NCI-H2107 treated with DMSO at 0.1 percent for 48 hours (cell line): ENCODE data around the gene SLC16A5.
"Not testable (repeated sequence)": the region's sequence is repeated elsewhere in the genome, so short reads cannot be mapped to it uniquely, and the experiment has no call there.

Source experiments
- DNase-seq: peaks from one replicate; lab custom pipeline; 2025; ENCODE audit not compliant: unreplicated experiment; lab: John Stamatoyannopoulos, UW

The SLC16A5 gene

DNA sequence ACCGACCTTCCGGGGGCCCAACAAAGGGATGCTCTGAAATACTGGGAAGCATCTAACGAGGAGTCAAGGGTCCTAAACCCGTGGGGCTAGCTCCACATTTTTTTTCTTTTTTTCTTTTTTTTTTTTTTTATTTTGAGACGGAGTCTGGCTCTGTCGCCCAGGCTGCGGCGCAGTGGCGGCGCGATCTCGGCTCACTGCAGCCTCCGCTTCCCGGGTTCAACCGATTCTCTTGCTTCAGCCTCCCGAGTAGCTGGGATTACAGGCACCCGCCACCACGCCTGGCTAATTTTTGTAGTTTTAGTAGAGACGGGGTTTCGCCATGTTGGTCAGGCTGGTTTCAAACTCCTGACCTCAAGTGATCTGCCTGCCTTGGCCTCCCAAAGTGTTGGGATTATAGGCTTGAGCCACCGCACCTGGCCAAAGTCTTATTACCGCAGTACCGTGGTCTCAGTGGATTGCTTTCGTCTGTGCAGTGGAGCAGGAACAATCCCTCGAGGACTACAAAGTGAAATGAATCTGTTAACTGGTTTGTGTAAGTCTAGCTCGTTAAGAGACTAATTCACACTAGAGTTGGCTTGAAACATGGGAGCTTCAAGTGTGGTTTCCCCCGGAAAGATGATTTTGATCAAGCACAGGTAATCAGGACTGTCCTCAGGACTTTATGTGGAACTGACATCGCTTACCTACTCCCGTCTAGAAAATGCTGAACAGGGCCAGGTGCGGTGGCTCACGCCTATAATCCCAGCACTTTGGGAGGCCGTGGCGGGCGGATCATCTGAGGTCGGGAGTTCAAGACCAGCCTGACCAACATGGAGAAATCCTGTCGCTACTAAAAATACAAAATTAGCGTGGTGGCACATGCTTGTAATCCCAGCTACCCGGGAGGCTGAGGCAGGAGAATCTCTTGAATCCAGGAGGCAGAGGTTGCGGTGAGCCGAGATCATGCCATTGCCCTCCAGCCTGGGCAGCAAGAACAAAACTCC lies 44.6 kb downstream of the SLC16A5 start:
- not testable (repeated sequence) for DNase-seq

DNA sequence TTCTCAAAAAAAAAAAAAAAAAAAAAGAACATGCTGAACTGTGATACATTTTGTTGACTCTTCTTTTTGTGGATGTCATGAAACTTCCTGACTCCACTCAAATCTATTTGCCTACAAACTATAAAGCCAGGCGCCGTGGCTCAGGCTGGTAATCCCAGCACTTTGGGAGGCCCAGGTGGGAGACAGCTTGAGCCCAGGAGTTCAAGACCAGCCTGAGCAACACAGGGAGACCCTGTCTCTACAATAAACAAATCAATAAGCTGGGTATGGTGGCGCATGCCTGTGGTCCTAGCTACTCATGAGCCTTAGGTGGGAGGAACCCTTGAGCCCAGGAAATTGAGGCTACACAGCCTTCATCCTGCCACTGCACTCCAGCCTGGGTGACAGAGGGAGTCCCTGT lies 45.2 kb downstream of the SLC16A5 start:
- no peak for DNase-seq

DNA sequence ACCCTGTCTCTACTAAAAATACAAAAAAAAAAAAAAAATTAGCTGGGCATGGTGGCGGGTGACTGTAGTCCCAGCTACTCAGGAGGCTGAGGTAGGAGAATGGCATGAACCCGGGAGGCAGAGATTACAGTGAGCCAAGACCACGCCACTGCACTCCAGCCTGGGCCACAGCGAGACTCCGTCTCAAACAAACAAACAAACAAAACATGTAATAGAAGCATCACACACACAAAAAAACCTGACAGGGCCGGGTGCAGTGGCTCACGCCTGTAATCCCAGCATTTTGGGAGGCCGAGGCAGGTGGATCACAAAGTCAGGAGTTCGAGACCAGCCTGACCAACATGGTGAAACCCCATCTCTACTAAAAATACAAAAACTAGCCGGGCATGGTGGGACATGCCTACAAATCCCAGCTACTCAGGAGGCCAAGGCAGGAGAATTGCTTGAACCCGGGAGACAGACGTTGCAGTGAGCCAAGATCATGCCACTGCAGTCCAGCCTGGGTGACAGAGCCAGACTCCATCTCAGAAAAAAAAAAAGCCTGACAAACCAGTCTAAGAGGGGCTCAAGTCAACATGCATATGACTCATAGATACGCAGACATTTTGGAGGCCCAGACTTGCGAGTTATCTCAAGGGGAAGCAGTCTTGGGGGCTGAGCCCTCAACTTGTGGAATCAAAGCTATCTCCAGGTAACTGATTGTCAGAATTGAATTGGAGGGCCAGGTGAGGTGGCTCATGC lies 46.0 kb downstream of the SLC16A5 start:
- not testable (repeated sequence) for DNase-seq

DNA sequence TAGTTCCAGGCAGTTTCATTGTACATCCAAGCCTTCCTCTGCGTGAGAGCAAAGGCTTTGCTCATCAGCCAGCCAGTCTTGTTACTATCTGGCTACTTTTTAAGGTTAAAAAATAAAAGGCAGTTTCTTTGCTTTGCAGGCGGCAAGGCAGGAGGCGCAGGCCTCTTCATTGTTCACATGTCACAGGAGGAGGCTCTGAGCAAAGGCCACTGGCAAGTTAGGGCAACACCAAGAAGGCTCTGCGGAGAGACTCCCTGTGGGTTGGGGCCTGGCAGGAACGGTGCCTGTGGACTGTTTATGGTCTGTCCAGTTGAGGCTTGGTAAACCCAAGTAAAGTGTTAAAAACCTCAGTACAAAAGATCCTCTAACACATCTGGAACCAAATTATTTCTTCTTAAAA lies 47.7 kb downstream of the SLC16A5 start:
- DNase-seq, result no peak

DNA sequence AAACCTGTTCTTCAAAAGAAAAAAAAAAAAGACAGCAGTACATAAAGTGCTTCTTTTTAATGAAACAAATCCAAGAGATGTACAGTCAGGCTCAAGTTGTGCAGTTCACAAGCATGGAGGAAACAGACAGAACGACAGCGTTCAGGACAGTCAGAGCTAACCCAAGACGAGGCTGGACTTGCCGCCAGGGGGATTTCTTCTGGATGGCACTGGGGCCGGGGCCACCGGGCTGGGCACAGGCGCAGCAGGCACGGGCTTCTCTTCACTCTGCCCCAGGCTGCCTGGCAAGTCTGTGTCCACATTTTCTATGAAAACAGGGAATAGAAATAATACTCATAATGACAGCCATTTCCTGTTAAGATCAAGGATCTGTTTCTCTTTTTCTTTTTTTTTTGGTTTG lies 48.2 kb downstream of the SLC16A5 start:
- DNase-seq, result no peak

DNA sequence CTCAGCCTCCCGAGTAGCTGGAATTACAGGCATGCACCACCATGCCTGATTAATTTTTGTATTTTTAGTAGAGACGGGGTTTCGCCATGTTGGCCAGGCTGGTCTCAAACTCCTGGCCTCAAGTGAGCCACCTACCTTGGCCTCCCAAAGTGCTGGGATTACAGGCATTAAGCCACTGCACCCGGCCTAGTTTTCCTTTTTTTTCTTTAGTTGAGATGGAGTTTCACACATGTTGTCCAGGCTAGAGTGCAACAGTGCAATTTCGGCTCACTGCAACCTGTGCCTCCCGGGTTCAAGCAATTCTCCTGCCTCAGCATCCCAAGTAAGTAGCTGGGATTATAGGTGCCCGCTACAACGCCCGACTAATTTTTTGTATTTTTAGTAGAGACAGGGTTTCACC lies 50.0 kb downstream of the SLC16A5 start:
- not testable (repeated sequence) for DNase-seq

DNA sequence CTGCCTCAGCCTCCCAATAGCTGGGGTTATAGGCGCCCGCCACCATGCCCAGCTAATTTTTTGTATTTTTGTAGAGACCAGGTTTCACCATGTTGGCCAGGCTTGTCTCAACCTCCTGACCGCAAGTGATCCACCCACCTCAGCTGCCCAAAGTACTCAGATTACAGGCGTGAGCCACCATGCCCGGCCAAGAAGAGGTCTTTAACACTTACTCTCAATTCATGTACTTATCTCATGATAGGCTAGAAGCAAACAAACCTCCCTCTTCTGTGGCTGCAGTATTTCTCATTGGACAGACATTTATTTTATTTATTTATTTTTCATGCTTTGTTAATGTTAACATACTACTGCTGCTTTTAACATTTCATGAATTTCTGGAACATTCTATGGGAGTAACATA lies 50.8 kb downstream of the SLC16A5 start:
- DNase-seq, result no peak

DNA sequence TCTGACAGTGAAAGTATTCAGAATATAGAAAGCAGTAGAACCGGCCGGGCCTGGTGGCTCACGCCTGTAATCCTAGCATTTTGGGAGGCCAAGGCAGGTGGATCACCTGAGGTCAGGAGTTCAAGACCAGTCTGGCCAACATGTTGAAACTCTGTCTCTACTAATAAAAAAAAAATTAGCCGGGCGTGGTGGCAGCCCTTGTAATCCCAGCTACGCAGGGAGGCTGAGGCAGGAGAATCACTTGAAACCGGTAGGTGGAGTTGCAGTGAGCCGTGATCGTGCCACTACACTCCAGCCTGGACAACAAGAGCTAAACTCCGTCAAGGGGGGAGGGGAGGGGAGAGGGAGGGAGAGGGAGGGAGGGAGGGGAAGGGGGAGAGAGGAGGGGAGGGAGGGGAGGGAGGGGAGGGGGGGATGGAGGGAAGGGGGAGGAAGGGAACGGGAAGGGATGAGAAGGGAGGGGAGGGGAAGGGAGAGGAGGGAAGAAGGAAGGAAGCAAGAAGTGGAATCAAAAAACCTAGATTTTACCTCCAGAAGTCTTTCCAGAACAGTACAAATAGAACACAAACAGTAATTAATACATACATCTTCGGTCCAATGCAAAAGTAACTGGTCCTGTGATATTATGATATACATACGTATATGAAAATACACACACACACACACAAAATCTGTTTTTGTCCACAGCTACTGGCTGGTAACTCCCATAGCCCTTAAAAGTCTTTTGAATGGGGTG lies 54.6 kb downstream of the SLC16A5 start:
- DNase-seq, result no peak

DNA sequence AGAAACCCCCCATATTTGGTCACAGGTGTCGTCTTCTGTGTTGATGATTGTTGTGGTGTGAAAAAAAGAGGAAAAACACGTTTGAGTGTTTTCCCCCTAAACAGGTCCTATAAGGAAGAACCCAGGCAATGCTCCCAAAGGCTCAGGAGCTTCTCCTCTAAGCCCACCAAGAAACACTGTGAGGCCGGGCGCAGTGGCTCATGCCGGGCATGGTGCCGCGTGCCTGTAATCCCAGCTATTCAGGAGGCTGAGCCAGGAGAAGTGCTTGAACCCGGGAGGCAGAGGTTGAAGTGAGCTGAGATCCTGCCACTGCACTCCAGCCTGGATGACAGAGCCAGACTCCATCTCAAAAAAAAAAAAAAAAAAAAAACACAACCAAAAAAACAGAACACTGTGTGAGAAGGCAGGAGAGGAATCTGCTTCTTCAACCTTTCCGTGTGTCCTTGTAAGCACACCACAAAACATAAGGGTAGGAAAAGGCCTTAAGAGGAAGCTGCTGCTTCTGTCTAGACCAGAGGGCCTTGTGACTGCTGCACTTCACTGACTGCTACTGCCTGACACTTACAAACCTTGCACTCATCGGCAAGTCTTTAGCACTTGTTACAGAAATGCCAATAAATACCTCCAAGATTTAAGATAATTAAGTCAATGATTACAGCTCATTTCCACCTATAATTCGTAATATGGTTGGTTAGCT lies 57.2 kb downstream of the SLC16A5 start:
- no peak for DNase-seq

DNA sequence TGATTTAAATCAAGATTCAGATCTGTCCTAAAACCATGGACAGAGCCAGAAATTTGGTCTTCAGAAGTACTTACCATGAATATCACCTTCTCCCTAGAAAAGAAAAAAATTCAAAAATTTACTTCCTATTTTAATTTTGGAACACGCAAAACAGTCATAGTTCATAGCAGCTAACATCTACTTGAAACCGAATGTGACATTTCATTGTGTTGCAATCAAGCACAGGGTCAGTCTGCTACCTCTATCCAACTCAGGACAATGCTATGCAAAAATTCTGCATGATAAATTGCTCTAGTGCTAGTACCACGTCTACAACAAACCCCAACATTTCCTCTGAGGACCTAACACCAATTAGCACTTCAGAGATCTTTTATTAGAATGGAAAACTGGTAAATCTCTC lies 58.8 kb downstream of the SLC16A5 start:
- no peak for DNase-seq

DNA sequence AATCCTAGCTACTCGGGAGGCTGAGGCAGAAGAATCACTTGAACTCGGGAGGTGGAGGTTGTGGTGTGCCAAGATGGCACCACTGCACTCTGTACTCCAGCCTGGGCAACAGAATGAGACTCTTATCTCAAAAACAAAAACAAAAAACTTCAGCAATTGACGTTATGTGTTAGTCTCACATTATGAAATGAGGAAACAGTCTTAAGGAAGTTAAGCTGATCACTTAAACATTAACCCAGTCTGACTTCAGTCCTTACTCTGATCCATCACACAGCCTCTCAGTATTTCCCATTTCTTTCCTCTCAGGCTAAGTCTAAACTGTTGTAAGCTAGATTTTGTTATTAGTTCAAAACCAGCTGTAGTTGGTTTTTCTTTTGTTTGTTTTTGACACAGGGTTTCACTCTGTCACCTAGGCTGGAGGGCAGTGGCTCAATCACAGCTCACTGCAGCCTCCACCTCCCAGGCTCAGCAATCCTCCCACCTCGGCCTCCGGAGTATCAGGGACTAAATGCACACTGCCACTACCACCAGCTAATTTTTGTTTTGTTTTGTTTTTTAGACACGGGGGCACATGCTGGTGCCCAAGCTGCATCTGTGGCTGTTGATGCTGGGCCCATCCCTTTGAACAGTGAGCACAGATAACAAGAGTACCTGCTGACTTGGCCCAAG lies 60.3 kb downstream of the SLC16A5 start:
- no peak for DNase-seq

DNA sequence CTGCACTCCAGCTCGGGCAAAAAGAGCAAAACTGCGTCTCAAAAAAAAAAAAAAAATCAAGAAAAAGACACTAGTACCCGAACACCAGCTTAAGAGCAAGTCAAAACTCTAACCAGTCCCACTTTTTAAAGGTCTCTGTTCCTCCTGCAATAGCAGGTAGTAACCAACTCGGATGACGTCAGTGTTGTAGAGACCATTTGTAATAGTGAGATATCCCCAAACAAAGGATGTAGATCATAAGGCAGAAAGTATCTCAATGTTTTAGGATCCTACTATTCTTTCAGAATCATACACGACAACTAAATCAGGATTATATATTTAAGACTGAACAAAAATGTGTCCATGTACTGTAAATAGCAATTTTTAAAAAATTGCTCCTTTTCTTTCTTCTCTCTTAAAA lies 64.2 kb downstream of the SLC16A5 start:
- peak; percentile 49 for DNase-seq

DNA sequence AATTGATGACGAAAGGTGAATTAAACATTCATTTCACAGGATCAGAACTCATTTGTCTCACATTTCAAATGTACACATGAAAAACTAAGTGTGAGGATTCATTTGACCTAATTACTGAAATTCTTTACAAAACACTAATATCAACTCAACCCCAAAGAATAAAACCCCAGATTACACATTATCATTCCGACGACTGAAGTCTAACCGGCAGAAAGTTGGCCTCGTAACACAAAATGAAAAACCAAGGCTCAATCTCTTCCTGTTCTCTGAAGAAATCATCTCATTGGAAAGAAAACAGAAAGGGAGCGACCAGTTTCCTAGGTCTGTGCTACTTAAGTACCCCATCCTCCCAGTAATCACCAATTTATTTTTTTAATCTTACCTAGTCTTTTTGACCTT lies 64.8 kb downstream of the SLC16A5 start:
- DNase-seq, result no peak

DNA sequence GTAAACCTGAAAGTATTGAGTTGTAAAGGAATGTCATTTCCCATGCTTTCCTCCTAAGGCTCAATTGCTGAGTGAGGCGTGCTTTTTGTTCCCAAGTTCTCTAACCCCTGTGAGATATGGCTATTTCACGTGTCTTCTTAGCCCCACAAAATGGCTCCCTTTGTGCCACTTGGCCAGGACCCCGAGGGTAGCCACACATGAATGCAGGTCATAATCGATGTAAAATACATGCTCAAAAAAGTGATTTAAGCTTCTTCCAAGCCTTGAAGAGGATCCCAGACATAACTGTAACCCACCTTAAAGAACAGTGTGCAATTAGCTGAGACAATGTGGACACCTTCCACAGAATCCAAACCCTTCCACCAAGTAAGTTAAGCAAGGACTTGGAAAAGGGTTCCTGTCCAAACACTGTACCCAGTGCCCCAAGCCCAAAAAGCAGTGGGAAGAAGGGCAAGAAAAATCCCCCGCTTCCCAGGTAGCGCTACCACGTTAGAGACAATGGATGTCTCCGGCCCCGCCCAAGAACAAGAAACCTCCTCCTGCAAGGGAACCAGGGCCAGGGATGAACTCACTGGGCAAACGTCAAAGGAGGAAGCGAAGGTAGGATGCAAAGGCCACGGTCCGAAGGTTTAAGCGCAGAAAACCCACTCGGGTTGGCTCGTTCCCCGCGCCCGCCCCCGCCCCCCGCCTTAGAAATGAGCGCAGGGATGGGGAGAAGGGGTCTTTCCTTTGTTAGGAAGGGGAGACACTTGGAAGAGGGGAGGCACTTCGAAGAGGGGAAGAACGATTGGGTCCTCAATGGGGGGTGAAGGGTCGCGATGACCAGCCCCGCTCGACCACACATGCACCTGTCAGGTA lies 65.4 kb downstream of the SLC16A5 start:
- DNase-seq, result peak; percentile 42

DNA sequence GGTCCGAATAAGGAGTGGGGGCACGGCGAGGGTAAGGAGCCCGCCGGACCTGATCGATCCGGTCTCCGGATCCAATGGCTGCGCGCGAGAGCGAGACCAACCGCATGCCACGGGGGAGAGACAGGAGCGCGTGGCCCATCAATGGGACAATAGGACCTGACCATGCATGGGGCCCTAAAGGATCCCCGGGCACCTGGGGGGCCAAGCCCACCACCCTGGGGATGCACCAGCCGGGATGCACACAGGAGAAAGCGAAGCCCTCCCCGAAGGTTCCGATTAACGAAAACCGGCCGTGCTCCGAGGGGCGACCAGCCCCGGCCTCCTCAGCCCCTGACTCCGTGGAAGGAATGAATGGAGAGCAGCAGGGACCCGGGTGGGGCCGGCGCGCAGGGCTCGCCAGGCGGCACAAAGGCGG lies 66.0 kb downstream of the SLC16A5 start:
- no peak for DNase-seq

DNA sequence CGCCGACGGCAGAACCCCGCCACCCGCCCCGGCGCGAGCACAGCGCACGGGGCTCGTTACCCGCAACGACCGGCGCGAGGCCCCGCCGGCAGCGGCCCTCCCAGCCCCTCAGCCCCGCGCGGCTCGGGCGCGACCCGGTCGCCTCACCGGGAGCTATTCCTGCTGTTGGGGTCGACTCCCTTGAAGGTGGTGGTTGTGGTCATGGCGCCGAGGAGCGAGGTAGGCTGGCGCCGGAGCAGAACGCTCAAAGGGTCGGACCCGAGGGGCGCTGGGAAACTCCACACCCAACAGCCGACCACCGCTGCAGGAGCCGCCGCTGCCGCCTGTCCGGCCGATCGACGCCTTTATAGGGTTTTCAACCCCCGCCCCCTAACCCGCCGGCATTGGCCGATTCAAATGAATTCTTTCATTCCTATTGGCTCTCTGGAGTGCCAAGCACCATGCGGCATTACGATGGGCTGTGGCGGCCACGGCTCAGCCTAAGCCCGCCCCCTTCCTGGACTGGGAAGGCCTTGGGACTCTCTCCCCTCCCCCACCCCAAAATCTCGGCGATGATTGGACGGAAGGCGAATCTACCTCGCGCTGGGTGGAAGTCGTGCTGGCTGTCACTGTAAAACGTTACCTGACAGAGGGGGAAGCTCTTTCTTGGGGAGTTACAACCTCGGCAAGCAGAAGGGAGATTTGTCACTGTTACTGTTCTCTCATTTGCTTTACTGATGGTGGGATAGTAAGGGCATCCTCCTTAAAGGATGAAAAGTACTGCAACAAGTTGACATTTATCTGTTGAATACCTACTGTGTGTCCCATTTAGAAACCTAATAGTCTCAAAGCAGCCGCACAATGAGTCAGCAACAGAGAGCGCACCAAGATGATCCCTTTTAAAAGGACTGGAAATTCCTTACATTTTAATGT lies 66.7 kb downstream of the SLC16A5 start, which contains the start of gene JPT1:
JPT1 (minus strand) TSS at position 318 of the 912 bp plus-strand sequence; CDS start at position 203, 115 bp downstream.
- DNase-seq, result peak; percentile 97

DNA sequence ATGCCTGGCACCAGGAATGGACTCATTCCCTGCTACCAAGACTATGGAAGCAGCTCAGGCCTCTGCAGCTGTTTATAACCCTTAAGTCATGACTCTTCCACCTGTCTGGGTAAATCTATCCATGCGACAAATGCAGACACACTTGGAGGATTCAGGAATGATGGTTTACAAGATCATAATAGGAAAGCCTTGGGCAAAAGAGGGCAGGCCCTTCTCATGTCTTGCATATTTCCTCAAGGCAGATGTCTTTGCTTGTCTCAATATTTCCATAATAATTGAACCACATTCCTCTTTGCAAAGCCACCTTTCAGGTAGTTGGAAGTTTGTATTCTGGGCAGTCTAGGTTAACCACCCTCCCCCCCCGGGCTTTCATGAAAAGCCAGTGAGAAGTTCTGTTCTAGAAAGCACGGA lies 67.4 kb downstream of the SLC16A5 start:
- DNase-seq, result no peak
